PC-3 (cell line): ENCODE measurements around the gene VAT1. TPM values are rescaled to one million over a fixed set of nuclear protein-coding genes. Genes with fewer than 3 reads are reported as not detected.
"Not testable (repeated sequence)": the region's sequence is repeated elsewhere in the genome, so short reads cannot be mapped to it uniquely, and the experiment has no call there.

ENCODE experiments used
- ATAC-seq: fragments of 200-7000 bp; cut with Tn5 transposase; 2 replicates; pipeline ENCODE4 v1.9.1; 2020; ENCODE audit warnings: mild to moderate bottlenecking, moderate library complexity
- BruUV-seq: library from RNA; stranded (reverse); fragments of 400-500 nt; replicated peaks from 2 replicates; lab custom pipeline; 2021; lab: Mats Ljungman, UMichigan
- CTCF ChIA-PET: fragments of 300-600 bp; sonication (Branson Sonifier 250); formaldehyde crosslinking; loops from one replicate; lab custom pipeline; 2022; ENCODE audit warnings: antibody characterized with exemption; lab: Charles Lee
- POLR2A ChIA-PET: fragments of 300-600 bp; sonication (Branson Sonifier 250); formaldehyde crosslinking; loops from one replicate; lab custom pipeline; 2022; ENCODE audit warnings: antibody characterized with exemption; ENCODE audit not compliant: unreplicated experiment; lab: Charles Lee
- DNase-seq: peaks from one replicate; pipeline ENCODE4 v3.0.0-alpha.2; 2015
- H2AFZ ChIP-seq: fragments of 300-600 bp; sonication (generic); 2 replicates; pipeline ENCODE4 v1.6.0; 2016; ENCODE audit warnings: antibody characterized with exemption, low read length
- H3F3A ChIP-seq: fragments of 300-600 bp; sonication (generic); one replicate; pipeline ENCODE4 v1.6.0; 2017; ENCODE audit warnings: antibody characterized with exemption, low read length, control low read depth, mild to moderate bottlenecking; ENCODE audit not compliant: unreplicated experiment
- H3K27ac ChIP-seq: fragments of 300-600 bp; sonication (generic); 2 replicates; pipeline ENCODE4 v1.5.1; 2016; ENCODE audit warnings: mild to moderate bottlenecking, low read length
- H3K27me3 ChIP-seq: fragments of 300-600 bp; sonication (generic); 2 replicates; pipeline ENCODE4 v1.6.1; 2016; ENCODE audit warnings: low read length, mixed read lengths
- H3K36me3 ChIP-seq: fragments of 300-600 bp; sonication (generic); 2 replicates; pipeline ENCODE4 v1.6.1; 2016; ENCODE audit warnings: low read depth, mixed run types, low read length, mixed read lengths
- H3K4me1 ChIP-seq: fragments of 300-600 bp; sonication (generic); 2 replicates; pipeline ENCODE4 v1.5.1; 2016; ENCODE audit warnings: low read length; ENCODE audit not compliant: insufficient read depth
- H3K4me2 ChIP-seq: fragments of 300-600 bp; sonication (generic); 2 replicates; pipeline ENCODE4 v1.6.0; 2016; ENCODE audit warnings: low read length
- H3K4me3 ChIP-seq: fragments of 300-600 bp; sonication (generic); 2 replicates; pipeline ENCODE4 v1.5.1; 2016; ENCODE audit warnings: mild to moderate bottlenecking, low read length, mixed read lengths
- H3K79me2 ChIP-seq: fragments of 300-600 bp; sonication (generic); 2 replicates; pipeline ENCODE4 v1.6.1; 2017; ENCODE audit warnings: low read length, mixed read lengths
- H3K9ac ChIP-seq: fragments of 300-600 bp; sonication (generic); 2 replicates; pipeline ENCODE4 v1.6.0; 2016; ENCODE audit warnings: mild to moderate bottlenecking, low read length
- H3K9me2 ChIP-seq: fragments of 300-600 bp; sonication (generic); replicated peaks from 2 replicates; pipeline ENCODE4 v1.6.1; 2016; ENCODE audit warnings: mixed run types, low read length, mixed read lengths
- H3K9me3 ChIP-seq: fragments of 300-600 bp; sonication (generic); 2 replicates; pipeline ENCODE4 v1.6.1; 2016; ENCODE audit warnings: low read length, mixed read lengths
- H4K20me1 ChIP-seq: fragments of 300-600 bp; sonication (generic); 2 replicates; pipeline ENCODE4 v1.6.1; 2016; ENCODE audit warnings: low read length, mixed read lengths
- CTCF ChIP-seq: fragments of 300-600 bp; sonication (generic); conservative IDR thresholded peaks from 2 replicates; pipeline ENCODE4 v1.5.1; 2017; ENCODE audit warnings: antibody characterized with exemption, low read depth, mild to moderate bottlenecking, low read length
- EZH2 ChIP-seq: fragments of 300-600 bp; sonication (generic); IDR thresholded peaks from one replicate; pipeline ENCODE4 v1.6.1; 2017; ENCODE audit warnings: antibody characterized with exemption, mild to moderate bottlenecking, low read length; ENCODE audit not compliant: unreplicated experiment
- EZH2phosphoT487 ChIP-seq: fragments of 300-600 bp; sonication (generic); IDR thresholded peaks from 2 replicates; pipeline ENCODE4 v1.6.1; 2018; ENCODE audit warnings: mild to moderate bottlenecking, antibody characterized with exemption, low read length, borderline replicate concordance
- intact Hi-C: fragments of 100-400 bp; cut with micrococcal nuclease; formaldehyde crosslinking; loops from 2 replicates; pipeline ENCODE4 v1.9.0; 2023
- total RNA-seq: library from RNA; depleted of rRNA; stranded (reverse); fragments of >200 nt; gene quantifications from 2 replicates; pipeline ENCODE4 v1.2.3, GENCODE V29; 2014

Gene VAT1
- total RNA-seq, 1 experiment from 2014 or later: 68.1 TPM

- TF ChIP-seq EZH2 (no peak), EZH2phosphoT487 (no peak), CTCF (no peak)
- CTCF ChIA-PET: no interaction called here
- H3K9me2 ChIP-seq: no peaks in the 10 kb centered on the region
- H3K4me2 ChIP-seq: no peak overlapping the region
- no peaks in the 10 kb centered on the region for H3K9me3 ChIP-seq
- peaks cover 3% of the 10 kb centered on the region; the same call in 1 of the 2 replicates for H3K36me3 ChIP-seq
- no peak overlapping the region for H2AFZ ChIP-seq
- H3F3A ChIP-seq: no peaks in the 10 kb centered on the region
- intact Hi-C loops: no loop called here
- no peaks in the 10 kb centered on the region for H3K79me2 ChIP-seq
- no peak for DNase-seq
- no peak overlapping the region for H3K9ac ChIP-seq
- no peaks in the 10 kb centered on the region for H3K27me3 ChIP-seq
- no peaks in the 10 kb centered on the region for H4K20me1 ChIP-seq
- no peaks in the 10 kb centered on the region for H3K4me1 ChIP-seq
- no peak overlapping the region for H3K4me3 ChIP-seq
- POLR2A ChIA-PET: no interaction called here
- ATAC-seq: no peak
- H3K27ac ChIP-seq: no peak overlapping the region
- BruUV-seq: no TSS peak
Measured at GRCh38 chr17:43068570-43069367, 46.6 kb upstream of the VAT1 start.

DNA sequence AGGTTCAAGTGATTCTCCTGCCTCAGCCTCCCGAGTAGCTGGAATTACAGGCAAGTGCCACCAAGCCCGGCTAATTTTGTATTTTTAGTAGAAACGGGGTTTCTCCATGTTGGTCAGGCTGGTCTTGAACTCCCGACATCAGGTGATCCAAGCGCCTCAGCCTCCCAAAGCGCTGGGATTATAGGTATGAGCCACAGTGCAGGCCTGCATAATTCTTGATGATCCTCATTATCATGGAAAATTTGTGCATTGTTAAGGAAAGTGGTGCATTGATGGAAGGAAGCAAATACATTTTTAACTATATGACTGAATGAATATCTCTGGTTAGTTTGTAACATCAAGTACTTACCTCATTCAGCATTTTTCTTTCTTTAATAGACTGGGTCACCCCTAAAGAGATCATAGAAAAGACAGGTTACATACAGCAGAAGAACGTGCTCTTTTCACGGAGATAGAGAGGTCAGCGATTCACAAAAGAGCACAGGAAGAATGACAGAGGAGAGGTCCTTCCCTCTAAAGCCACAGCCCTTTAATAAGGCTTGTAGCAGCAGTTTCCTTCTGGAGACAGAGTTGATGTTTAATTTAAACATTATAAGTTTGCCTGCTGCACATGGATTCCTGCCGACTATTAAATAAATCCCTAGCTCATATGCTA lies 40.9 kb upstream of the VAT1 start:
- TF ChIP-seq EZH2 (no peak), EZH2phosphoT487 (no peak), CTCF (no peak)
- H3K4me3 ChIP-seq: no peak overlapping the region
- intact Hi-C loops: no loop called here
- no peak for ATAC-seq
- no peaks in the 10 kb centered on the region for H3K36me3 ChIP-seq
- H3F3A ChIP-seq: no peaks in the 10 kb centered on the region
- no peaks in the 10 kb centered on the region for H3K4me1 ChIP-seq
- CTCF ChIA-PET: no interaction called here
- H3K9me3 ChIP-seq: no peaks in the 10 kb centered on the region
- DNase-seq: no peak
- no TSS peak for BruUV-seq
- POLR2A ChIA-PET: no interaction called here
- H3K27me3 ChIP-seq: no peaks in the 10 kb centered on the region
- no peak overlapping the region for H3K9ac ChIP-seq
- H2AFZ ChIP-seq: no peak overlapping the region
- H3K9me2 ChIP-seq: no peaks in the 10 kb centered on the region
- H4K20me1 ChIP-seq: no peaks in the 10 kb centered on the region
- H3K4me2 ChIP-seq: no peak overlapping the region
- H3K79me2 ChIP-seq: no peaks in the 10 kb centered on the region
- no peak overlapping the region for H3K27ac ChIP-seq

DNA sequence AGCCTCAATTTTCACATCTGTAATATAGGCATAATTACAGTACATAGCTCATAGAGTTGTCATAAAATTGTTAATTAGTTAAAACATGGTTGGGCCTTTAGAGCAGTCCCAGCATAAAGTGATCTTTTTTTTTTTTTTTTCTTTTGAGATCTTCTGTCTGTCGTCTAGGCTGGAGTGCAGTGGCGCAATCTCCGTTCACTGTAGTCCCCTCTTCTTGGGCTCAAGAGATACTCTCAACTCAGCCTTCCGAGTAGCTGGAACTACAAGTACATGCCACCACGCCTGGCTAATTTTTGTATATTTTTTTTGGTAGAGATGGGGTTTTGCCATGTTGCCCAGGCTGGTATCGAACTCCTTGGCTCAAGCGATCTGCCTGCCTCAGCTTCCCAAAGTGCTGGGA lies 33.9 kb upstream of the VAT1 start:
- H3K36me3 ChIP-seq: peaks cover 3% of the 10 kb centered on the region; the same call in 1 of the 2 replicates
- CTCF ChIA-PET: no interaction called here
- no peak overlapping the region for H3K4me2 ChIP-seq
- H3K79me2 ChIP-seq: no peaks in the 10 kb centered on the region
- BruUV-seq: no TSS peak
- H3K4me1 ChIP-seq: no peaks in the 10 kb centered on the region
- ATAC-seq: no peak
- H3F3A ChIP-seq: no peaks in the 10 kb centered on the region
- H3K4me3 ChIP-seq: no peak overlapping the region
- intact Hi-C loops: no loop called here
- H3K27me3 ChIP-seq: no peaks in the 10 kb centered on the region
- H3K9me2 ChIP-seq: no peaks in the 10 kb centered on the region
- POLR2A ChIA-PET: no interaction called here
- no peaks in the 10 kb centered on the region for H3K9me3 ChIP-seq
- no peak overlapping the region for H3K9ac ChIP-seq
- no peak for DNase-seq
- TF ChIP-seq CTCF (no peak), EZH2phosphoT487 (no peak), EZH2 (no peak)
- H4K20me1 ChIP-seq: no peaks in the 10 kb centered on the region
- no peak overlapping the region for H3K27ac ChIP-seq
- no peak overlapping the region for H2AFZ ChIP-seq

DNA sequence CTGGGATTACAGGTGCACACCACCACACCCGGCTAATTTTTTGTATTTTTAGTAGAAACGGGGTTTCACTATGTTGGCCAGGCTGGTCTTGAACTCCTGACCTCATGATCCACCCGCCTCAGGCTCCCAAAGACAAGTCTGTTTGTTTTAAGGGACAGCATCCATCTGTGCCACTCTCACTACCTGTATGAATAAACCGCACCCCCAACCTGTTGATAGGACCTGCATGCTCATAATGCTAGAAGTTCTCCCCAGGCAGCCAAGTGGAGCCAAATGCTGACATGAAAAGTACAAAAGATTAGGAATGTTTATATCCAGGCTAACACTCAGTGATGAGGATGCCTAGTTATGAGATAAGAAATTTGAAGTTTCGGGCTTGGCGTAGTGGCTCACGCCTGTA lies 30.8 kb upstream of the VAT1 start:
- H4K20me1 ChIP-seq, H3K9me3 ChIP-seq, POLR2A ChIA-PET, BruUV-seq, H3K4me3 ChIP-seq, DNase-seq, H3K36me3 ChIP-seq, CTCF ChIA-PET, H3K27me3 ChIP-seq, intact Hi-C loops, H3K79me2 ChIP-seq, H3F3A ChIP-seq, H3K4me2 ChIP-seq, H3K4me1 ChIP-seq, H3K27ac ChIP-seq, H2AFZ ChIP-seq, ATAC-seq, H3K9me2 ChIP-seq, H3K9ac ChIP-seq: not testable (repeated sequence)
